IgD-negative memory B cell (primary cell): ENCODE results near the gene P2RX5. TPM values are rescaled to one million over a fixed set of nuclear protein-coding genes. Genes with fewer than 3 reads are reported as not detected.

Source experiments
- H3K27ac Mint-ChIP-seq, 3 donors: one replicate each; pipeline ENCODE4 v1.8.0; 2020 to 2022; ENCODE audit warnings: mild to moderate bottlenecking in 3 of 3, mixed read lengths in 3 of 3, moderate library complexity in 1 of 3
- H3K27me3 Mint-ChIP-seq: one replicate; pipeline ENCODE4 v1.8.0; 2021; ENCODE audit warnings: mixed read lengths
- H3K36me3 Mint-ChIP-seq: one replicate; pipeline ENCODE4 v1.8.0; 2020; ENCODE audit warnings: mild to moderate bottlenecking, mixed read lengths
- H3K4me1 Mint-ChIP-seq, 3 donors: one replicate each; pipeline ENCODE4 v1.8.0; 2020 to 2022; ENCODE audit warnings: mixed read lengths in 3 of 3, mild to moderate bottlenecking in 1 of 3
- H3K4me3 Mint-ChIP-seq, 4 donors: one replicate each; pipeline ENCODE4 v1.8.0; 2020 to 2022; ENCODE audit warnings: mild to moderate bottlenecking in 4 of 4, mixed read lengths in 4 of 4, moderate library complexity in 3 of 4
- H3K9me3 Mint-ChIP-seq, 3 donors: one replicate each; pipeline ENCODE4 v1.8.0; 2020 to 2021; ENCODE audit warnings: mixed read lengths in 3 of 3, mild to moderate bottlenecking in 1 of 3
- polyA plus RNA-seq: library from polyadenylated mRNA; unstranded; fragments of 300-500 nt; fragmentation: Illumina TruSeq; gene quantifications from one replicate; pipeline ENCODE4 v1.2.3, GENCODE V29; 2021

The P2RX5 gene
- polyA plus RNA-seq, 1 donor from 2014 or later: 764 TPM

- Mint-ChIP-seq H3K27ac (peak overlapping the region in 1 of 3 donors; percentile 9), H3K27me3 (no peaks in the 10 kb centered on the region), H3K36me3 (peaks cover 2% of the 10 kb centered on the region), H3K4me3 (no peak overlapping the region), H3K4me1 (peaks cover 12 to 22% (median 17%) of the 10 kb centered on the region in 3 donors), H3K9me3 (no peaks in the 10 kb centered on the region)
These were observed 52.0 kb downstream of the P2RX5 start for GRCh38 chr17:3643889-3644349.

- Mint-ChIP-seq H3K4me1 (peaks cover 21 to 23% (median 21%) of the 10 kb centered on the region in 3 donors), H3K9me3 (no peaks in the 10 kb centered on the region), H3K27ac (peak overlapping the region in 1 of 3 donors; percentile 35), H3K27me3 (no peaks in the 10 kb centered on the region), H3K36me3 (peaks cover 3% of the 10 kb centered on the region), H3K4me3 (peak overlapping the region in 1 of 4 donors; percentile 7)
These were observed 54.1 kb downstream of the P2RX5 start for GRCh38 chr17:3641717-3642486.

GRCh38 chr17:3641014-3641413, 54.9 kb downstream of the P2RX5 start:
- H3K27ac Mint-ChIP-seq: peak overlapping the region in 1 of 3 donors; percentile 35
- peaks cover 3% of the 10 kb centered on the region for H3K36me3 Mint-ChIP-seq

GRCh38 chr17:3639981-3640596, 55.9 kb downstream of the P2RX5 start:
- Mint-ChIP-seq H3K27ac (peak overlapping the region in 1 of 3 donors; percentile 28), H3K27me3 (no peaks in the 10 kb centered on the region), H3K4me1 (peaks cover 10 to 12% (median 12%) of the 10 kb centered on the region in 3 donors), H3K9me3 (no peaks in the 10 kb centered on the region), H3K4me3 (peak overlapping the region in 2 of 4 donors; percentile 25 to 80), H3K36me3 (peaks cover 3% of the 10 kb centered on the region)

More at GRCh38 chr17:3641014-3641413, 54.9 kb downstream of the P2RX5 start:
- no peaks in the 10 kb centered on the region for H3K27me3 Mint-ChIP-seq
- H3K9me3 Mint-ChIP-seq: no peaks in the 10 kb centered on the region
- peak overlapping the region in 1 of 4 donors; percentile 80 for H3K4me3 Mint-ChIP-seq
- H3K4me1 Mint-ChIP-seq: peaks cover 19 to 20% (median 19%) of the 10 kb centered on the region in 3 donors

- Mint-ChIP-seq H3K9me3 (no peaks in the 10 kb centered on the region), H3K27me3 (no peaks in the 10 kb centered on the region), H3K27ac (peak overlapping the region; percentile 97 to 100 (median 99)), H3K4me1 (peaks cover 9 to 16% (median 13%) of the 10 kb centered on the region in 3 donors), H3K4me3 (peak overlapping the region; percentile 92 to 100 (median 97)), H3K36me3 (peaks cover 3% of the 10 kb centered on the region)
These were observed 59.0 kb downstream of the P2RX5 start for GRCh38 chr17:3636908-3637373.

GRCh38 chr17:3636154-3636907, 59.6 kb downstream of the P2RX5 start, which contains the start of the genes CTNS and SHPK:
Gene CTNS, plus strand, starts transcription at chr17:3636760. Its CDS starts 3,447 bp downstream, at chr17:3640207.
Gene SHPK, minus strand, starts transcription at chr17:3636250. Its CDS starts 31 bp downstream, at chr17:3636219.
- H3K36me3 Mint-ChIP-seq: peaks cover 3% of the 10 kb centered on the region
- H3K4me3 Mint-ChIP-seq: peak within 1 kb of the TSS; percentile 97 to 100 (median 98)
- no peaks in the 10 kb centered on the region for H3K27me3 Mint-ChIP-seq
- H3K4me1 Mint-ChIP-seq: peaks cover 9 to 16% (median 13%) of the 10 kb centered on the region in 3 donors
- no peaks in the 10 kb centered on the region for H3K9me3 Mint-ChIP-seq
- H3K27ac Mint-ChIP-seq: peak within 1 kb of the TSS; percentile 97 to 100 (median 99)

- Mint-ChIP-seq H3K36me3 (peaks cover 3% of the 10 kb centered on the region), H3K4me1 (peaks cover 9 to 16% (median 13%) of the 10 kb centered on the region in 3 donors), H3K27me3 (no peaks in the 10 kb centered on the region), H3K4me3 (peak overlapping the region; percentile 96 to 100 (median 97)), H3K9me3 (no peaks in the 10 kb centered on the region), H3K27ac (peak overlapping the region in 2 of 3 donors; percentile 86 to 97)
These were observed 60.3 kb downstream of the P2RX5 start for GRCh38 chr17:3635474-3636153.

- H3K4me1 Mint-ChIP-seq: peaks cover 4 to 10% (median 7%) of the 10 kb centered on the region in 3 donors
- H3K36me3 Mint-ChIP-seq: peaks cover 1% of the 10 kb centered on the region
- no peaks in the 10 kb centered on the region for H3K27me3 Mint-ChIP-seq
- peak overlapping the region in 2 of 4 donors; percentile 18 to 21 for H3K4me3 Mint-ChIP-seq
- H3K27ac Mint-ChIP-seq: no peak overlapping the region
- H3K9me3 Mint-ChIP-seq: no peaks in the 10 kb centered on the region
These were observed 63.7 kb downstream of the P2RX5 start for GRCh38 chr17:3632287-3632686.

GRCh38 chr17:3630781-3631180, 65.2 kb downstream of the P2RX5 start:
- Mint-ChIP-seq H3K4me3 (no peak overlapping the region), H3K36me3 (peaks cover 1% of the 10 kb centered on the region), H3K9me3 (no peaks in the 10 kb centered on the region), H3K27ac (no peak overlapping the region), H3K4me1 (peaks cover 0 to 9% (median 5%) of the 10 kb centered on the region in 3 donors), H3K27me3 (no peaks in the 10 kb centered on the region)

- no peaks in the 10 kb centered on the region for H3K27me3 Mint-ChIP-seq
- no peak overlapping the region for H3K27ac Mint-ChIP-seq
- peaks cover 3% of the 10 kb centered on the region for H3K36me3 Mint-ChIP-seq
- no peaks in the 10 kb centered on the region for H3K9me3 Mint-ChIP-seq
- H3K4me3 Mint-ChIP-seq: no peak overlapping the region
- peaks cover 0 to 6% (median 0%) of the 10 kb centered on the region in 3 donors for H3K4me1 Mint-ChIP-seq
These were observed 68.2 kb downstream of the P2RX5 start for GRCh38 chr17:3627769-3628167.

- H3K36me3 Mint-ChIP-seq: peaks cover 3% of the 10 kb centered on the region
These were observed 68.9 kb downstream of the P2RX5 start for GRCh38 chr17:3626831-3627768.

More at GRCh38 chr17:3626831-3627768, 68.9 kb downstream of the P2RX5 start:
- Mint-ChIP-seq H3K9me3 (no peaks in the 10 kb centered on the region), H3K27me3 (no peaks in the 10 kb centered on the region), H3K27ac (no peak overlapping the region), H3K4me1 (peaks cover 0 to 6% (median 0%) of the 10 kb centered on the region in 3 donors), H3K4me3 (no peak overlapping the region)
